22Rv1 (cell line): Measurements from ENCODE around the gene EIF3A.

Source experiments
- ZFX ChIP-seq: fragments of 450-650 bp; IDR thresholded peaks from 2 replicates; pipeline ENCODE4 v1.6.1; 2017; ENCODE audit warnings: antibody characterized with exemption, borderline replicate concordance
- TF ChIP-seq, protein P1 (sequence below): fragments of 450-650 bp; IDR thresholded peaks from 2 replicates; pipeline ENCODE4 v1.5.1; 2017; ENCODE audit warnings: mild to moderate bottlenecking

DNA sequence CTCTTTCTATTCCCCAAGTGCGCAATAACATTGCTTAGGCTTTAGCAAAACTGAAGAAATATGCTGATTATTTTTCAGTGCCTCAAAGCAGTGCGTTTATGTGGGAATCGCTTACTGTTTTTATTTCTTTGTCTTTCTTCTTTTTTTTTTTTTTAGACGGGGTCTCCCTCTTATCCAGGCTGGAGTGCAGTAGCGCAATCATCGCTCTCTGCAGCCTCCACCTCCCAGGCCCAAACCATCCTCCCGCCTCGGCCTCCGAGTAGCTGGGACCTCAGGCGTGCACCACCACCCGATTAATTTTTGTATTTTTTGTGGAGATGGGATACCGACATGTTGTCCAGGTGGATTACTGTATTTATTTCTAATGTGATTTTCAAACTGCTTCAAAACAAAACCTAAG lies 24.5 kb upstream of the EIF3A start:
- TF ChIP-seq, protein P1, sequence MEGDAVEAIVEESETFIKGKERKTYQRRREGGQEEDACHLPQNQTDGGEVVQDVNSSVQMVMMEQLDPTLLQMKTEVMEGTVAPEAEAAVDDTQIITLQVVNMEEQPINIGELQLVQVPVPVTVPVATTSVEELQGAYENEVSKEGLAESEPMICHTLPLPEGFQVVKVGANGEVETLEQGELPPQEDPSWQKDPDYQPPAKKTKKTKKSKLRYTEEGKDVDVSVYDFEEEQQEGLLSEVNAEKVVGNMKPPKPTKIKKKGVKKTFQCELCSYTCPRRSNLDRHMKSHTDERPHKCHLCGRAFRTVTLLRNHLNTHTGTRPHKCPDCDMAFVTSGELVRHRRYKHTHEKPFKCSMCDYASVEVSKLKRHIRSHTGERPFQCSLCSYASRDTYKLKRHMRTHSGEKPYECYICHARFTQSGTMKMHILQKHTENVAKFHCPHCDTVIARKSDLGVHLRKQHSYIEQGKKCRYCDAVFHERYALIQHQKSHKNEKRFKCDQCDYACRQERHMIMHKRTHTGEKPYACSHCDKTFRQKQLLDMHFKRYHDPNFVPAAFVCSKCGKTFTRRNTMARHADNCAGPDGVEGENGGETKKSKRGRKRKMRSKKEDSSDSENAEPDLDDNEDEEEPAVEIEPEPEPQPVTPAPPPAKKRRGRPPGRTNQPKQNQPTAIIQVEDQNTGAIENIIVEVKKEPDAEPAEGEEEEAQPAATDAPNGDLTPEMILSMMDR = no peak
- no peak for TF ChIP-seq ZFX
